ENCODE results near the gene WIPF3. TPM values are rescaled to one million over a fixed set of nuclear protein-coding genes. Genes with fewer than 3 reads are reported as not detected.

Gene WIPF3
- total and polyA plus RNA-seq, 5 donors from 2014 or later = not detected

GRCh38 chr7:29937132-29937531 lies 130.8 kb downstream of the WIPF3 start:
- no peak for DNase-seq
- no peak for ATAC-seq (ENCODE audit: low read depth in 2 of 2)
- Histone ChIP-seq H3K27me3 (ENCODE audit: control insufficient read depth, insufficient read depth, low read length) (peaks cover 3% of the 10 kb centered on the region), H3K4me3 (ENCODE audit: low read depth, low read length) (no peak overlapping the region), H3K4me1 (ENCODE audit: control insufficient read depth, insufficient read depth, low read length, poor library complexity, severe bottlenecking) (no peaks in the 10 kb centered on the region), H3K9me3 (ENCODE audit: control insufficient read depth in 2 of 2, low read length in 2 of 2) (no peaks in the 10 kb centered on the region), H3K27ac (ENCODE audit: insufficient read depth, low read length, poor library complexity, severe bottlenecking) (no peak overlapping the region), H3K36me3 (ENCODE audit: control insufficient read depth, insufficient read depth, low read length) (no peaks in the 10 kb centered on the region)
- Mint-ChIP-seq H3K27me3 (peaks cover 7% of the 10 kb centered on the region), H3K4me3 (no peak overlapping the region), H3K4me1 (no peaks in the 10 kb centered on the region), H3K9me3 (peaks cover 0 to 5% (median 0%) of the 10 kb centered on the region in 7 donors), H3K36me3 (no peaks in the 10 kb centered on the region), H3K27ac (no peak overlapping the region)

- H3K36me3 ChIP-seq (ENCODE audit: control insufficient read depth, insufficient read depth, low read length) = no peaks in the 10 kb centered on the region
- no peaks in the 10 kb centered on the region for H3K36me3 Mint-ChIP-seq
- no peak overlapping the region for H3K4me3 ChIP-seq (ENCODE audit: low read depth, low read length)
- peaks cover 0 to 5% (median 0%) of the 10 kb centered on the region in 7 donors for H3K9me3 Mint-ChIP-seq
- ATAC-seq (ENCODE audit: low read depth in 2 of 2) (no peak), DNase-seq (no peak)
- peaks cover 3% of the 10 kb centered on the region for H3K27me3 Mint-ChIP-seq
- no peaks in the 10 kb centered on the region for H3K4me1 ChIP-seq (ENCODE audit: control insufficient read depth, insufficient read depth, low read length, poor library complexity, severe bottlenecking)
- H3K9me3 ChIP-seq (ENCODE audit: control insufficient read depth in 2 of 2, low read length in 2 of 2) = no peaks in the 10 kb centered on the region
- no peaks in the 10 kb centered on the region for H3K27me3 ChIP-seq (ENCODE audit: control insufficient read depth, insufficient read depth, low read length)
- no peaks in the 10 kb centered on the region for H3K4me1 Mint-ChIP-seq
- H3K27ac Mint-ChIP-seq = no peak overlapping the region
- H3K27ac ChIP-seq (ENCODE audit: insufficient read depth, low read length, poor library complexity, severe bottlenecking) = no peak overlapping the region
- H3K4me3 Mint-ChIP-seq = no peak overlapping the region
Measured at GRCh38 chr7:29940199-29940598, 133.9 kb downstream of the WIPF3 start.

- ATAC-seq (ENCODE audit: low read depth in 2 of 2) (no peak), DNase-seq (no peak)
- peaks cover 0 to 2% (median 0%) of the 10 kb centered on the region in 7 donors for H3K9me3 Mint-ChIP-seq
- Histone ChIP-seq H3K27ac (ENCODE audit: insufficient read depth, low read length, poor library complexity, severe bottlenecking) (no peak overlapping the region), H3K4me1 (ENCODE audit: control insufficient read depth, insufficient read depth, low read length, poor library complexity, severe bottlenecking) (no peaks in the 10 kb centered on the region), H3K27me3 (ENCODE audit: control insufficient read depth, insufficient read depth, low read length) (no peaks in the 10 kb centered on the region), H3K36me3 (ENCODE audit: control insufficient read depth, insufficient read depth, low read length) (no peaks in the 10 kb centered on the region), H3K9me3 (ENCODE audit: control insufficient read depth in 2 of 2, low read length in 2 of 2) (no peaks in the 10 kb centered on the region), H3K4me3 (ENCODE audit: low read depth, low read length) (no peak overlapping the region)
- H3K36me3 Mint-ChIP-seq = no peaks in the 10 kb centered on the region
- no peak overlapping the region for H3K4me3 Mint-ChIP-seq
- no peaks in the 10 kb centered on the region for H3K4me1 Mint-ChIP-seq
- H3K27ac Mint-ChIP-seq = no peak overlapping the region
- H3K27me3 Mint-ChIP-seq = peaks cover 11% of the 10 kb centered on the region
Measured at GRCh38 chr7:29945259-29945809, 139.0 kb downstream of the WIPF3 start.

- no peak overlapping the region for H3K4me3 Mint-ChIP-seq
- Histone ChIP-seq H3K4me3 (ENCODE audit: low read depth, low read length) (no peak overlapping the region), H3K9me3 (ENCODE audit: control insufficient read depth in 2 of 2, low read length in 2 of 2) (no peaks in the 10 kb centered on the region), H3K4me1 (ENCODE audit: control insufficient read depth, insufficient read depth, low read length, poor library complexity, severe bottlenecking) (no peaks in the 10 kb centered on the region), H3K36me3 (ENCODE audit: control insufficient read depth, insufficient read depth, low read length) (no peaks in the 10 kb centered on the region), H3K27ac (ENCODE audit: insufficient read depth, low read length, poor library complexity, severe bottlenecking) (no peak overlapping the region), H3K27me3 (ENCODE audit: control insufficient read depth, insufficient read depth, low read length) (no peaks in the 10 kb centered on the region)
- H3K27me3 Mint-ChIP-seq = peaks cover 11% of the 10 kb centered on the region
- ATAC-seq (ENCODE audit: low read depth in 2 of 2) (no peak), DNase-seq (peak in 1 of 3 donors; percentile 4)
- H3K36me3 Mint-ChIP-seq = no peaks in the 10 kb centered on the region
- H3K27ac Mint-ChIP-seq = no peak overlapping the region
- peaks cover 0 to 2% (median 0%) of the 10 kb centered on the region in 7 donors for H3K9me3 Mint-ChIP-seq
- no peaks in the 10 kb centered on the region for H3K4me1 Mint-ChIP-seq
Measured at GRCh38 chr7:29946428-29947186, 140.3 kb downstream of the WIPF3 start.

GRCh38 chr7:29948587-29948986 lies 142.3 kb downstream of the WIPF3 start:
- ATAC-seq (ENCODE audit: low read depth in 2 of 2) (no peak), DNase-seq (no peak)
- Histone ChIP-seq H3K27ac (ENCODE audit: insufficient read depth, low read length, poor library complexity, severe bottlenecking) (no peak overlapping the region), H3K36me3 (ENCODE audit: control insufficient read depth, insufficient read depth, low read length) (no peaks in the 10 kb centered on the region), H3K4me1 (ENCODE audit: control insufficient read depth, insufficient read depth, low read length, poor library complexity, severe bottlenecking) (no peaks in the 10 kb centered on the region), H3K4me3 (ENCODE audit: low read depth, low read length) (no peak overlapping the region), H3K9me3 (ENCODE audit: control insufficient read depth in 2 of 2, low read length in 2 of 2) (no peaks in the 10 kb centered on the region), H3K27me3 (ENCODE audit: control insufficient read depth, insufficient read depth, low read length) (no peaks in the 10 kb centered on the region)
- H3K4me1 Mint-ChIP-seq = no peaks in the 10 kb centered on the region
- H3K9me3 Mint-ChIP-seq = peaks cover 0 to 2% (median 0%) of the 10 kb centered on the region in 7 donors
- no peaks in the 10 kb centered on the region for H3K36me3 Mint-ChIP-seq
- H3K27me3 Mint-ChIP-seq = peaks cover 18% of the 10 kb centered on the region
- no peak overlapping the region for H3K27ac Mint-ChIP-seq
- no peak overlapping the region for H3K4me3 Mint-ChIP-seq

GRCh38 chr7:29950480-29950879 lies 144.2 kb downstream of the WIPF3 start:
- Mint-ChIP-seq H3K27ac (no peak overlapping the region), H3K9me3 (no peaks in the 10 kb centered on the region), H3K36me3 (no peaks in the 10 kb centered on the region), H3K4me3 (no peak overlapping the region), H3K4me1 (no peaks in the 10 kb centered on the region), H3K27me3 (peaks cover 18% of the 10 kb centered on the region)
- DNase-seq = no peak
- no peak overlapping the region for H3K4me3 ChIP-seq (ENCODE audit: low read depth, low read length)
- H3K36me3 ChIP-seq (ENCODE audit: control insufficient read depth, insufficient read depth, low read length) = no peaks in the 10 kb centered on the region
- H3K27me3 ChIP-seq (ENCODE audit: control insufficient read depth, insufficient read depth, low read length) = no peaks in the 10 kb centered on the region
- H3K9me3 ChIP-seq (ENCODE audit: control insufficient read depth in 2 of 2, low read length in 2 of 2) = no peaks in the 10 kb centered on the region
- no peak for ATAC-seq (ENCODE audit: low read depth in 2 of 2)
- H3K4me1 ChIP-seq (ENCODE audit: control insufficient read depth, insufficient read depth, low read length, poor library complexity, severe bottlenecking) = no peaks in the 10 kb centered on the region
- no peak overlapping the region for H3K27ac ChIP-seq (ENCODE audit: insufficient read depth, low read length, poor library complexity, severe bottlenecking)

- Histone ChIP-seq H3K27ac (ENCODE audit: insufficient read depth, low read length, poor library complexity, severe bottlenecking) (no peak overlapping the region), H3K4me3 (ENCODE audit: low read depth, low read length) (no peak overlapping the region), H3K36me3 (ENCODE audit: control insufficient read depth, insufficient read depth, low read length) (no peaks in the 10 kb centered on the region), H3K9me3 (ENCODE audit: control insufficient read depth in 2 of 2, low read length in 2 of 2) (no peaks in the 10 kb centered on the region), H3K27me3 (ENCODE audit: control insufficient read depth, insufficient read depth, low read length) (no peaks in the 10 kb centered on the region), H3K4me1 (ENCODE audit: control insufficient read depth, insufficient read depth, low read length, poor library complexity, severe bottlenecking) (peaks cover 7% of the 10 kb centered on the region)
- no peak overlapping the region for H3K4me3 Mint-ChIP-seq
- H3K9me3 Mint-ChIP-seq = no peaks in the 10 kb centered on the region
- no peak overlapping the region for H3K27ac Mint-ChIP-seq
- H3K4me1 Mint-ChIP-seq = peaks cover 0 to 6% (median 5%) of the 10 kb centered on the region in 4 donors
- ATAC-seq (ENCODE audit: low read depth in 2 of 2) (no peak), DNase-seq (no peak)
- H3K27me3 Mint-ChIP-seq = peaks cover 17% of the 10 kb centered on the region
- H3K36me3 Mint-ChIP-seq = no peaks in the 10 kb centered on the region
Measured at GRCh38 chr7:29951206-29951605, 144.9 kb downstream of the WIPF3 start.

All from CD4-positive, CD25-positive, alpha-beta regulatory T cell (primary cell).